Activated CD4-positive, alpha-beta T cell treated with anti-CD3 and anti-CD28 coated beads for 24 hours (primary cell): ENCODE measurements around the gene UTP3.
"Not testable (repeated sequence)": the region's sequence is repeated elsewhere in the genome, so short reads cannot be mapped to it uniquely, and the experiment has no call there.

Experiments used
- DNase-seq, 2 donors: peaks; one replicate each; pipeline ENCODE4 v3.0.0-alpha.2; 2020; ENCODE audit warnings: low read depth in 2 of 2

UTP3 gene, protein sequence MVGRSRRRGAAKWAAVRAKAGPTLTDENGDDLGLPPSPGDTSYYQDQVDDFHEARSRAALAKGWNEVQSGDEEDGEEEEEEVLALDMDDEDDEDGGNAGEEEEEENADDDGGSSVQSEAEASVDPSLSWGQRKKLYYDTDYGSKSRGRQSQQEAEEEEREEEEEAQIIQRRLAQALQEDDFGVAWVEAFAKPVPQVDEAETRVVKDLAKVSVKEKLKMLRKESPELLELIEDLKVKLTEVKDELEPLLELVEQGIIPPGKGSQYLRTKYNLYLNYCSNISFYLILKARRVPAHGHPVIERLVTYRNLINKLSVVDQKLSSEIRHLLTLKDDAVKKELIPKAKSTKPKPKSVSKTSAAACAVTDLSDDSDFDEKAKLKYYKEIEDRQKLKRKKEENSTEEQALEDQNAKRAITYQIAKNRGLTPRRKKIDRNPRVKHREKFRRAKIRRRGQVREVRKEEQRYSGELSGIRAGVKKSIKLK

DNA sequence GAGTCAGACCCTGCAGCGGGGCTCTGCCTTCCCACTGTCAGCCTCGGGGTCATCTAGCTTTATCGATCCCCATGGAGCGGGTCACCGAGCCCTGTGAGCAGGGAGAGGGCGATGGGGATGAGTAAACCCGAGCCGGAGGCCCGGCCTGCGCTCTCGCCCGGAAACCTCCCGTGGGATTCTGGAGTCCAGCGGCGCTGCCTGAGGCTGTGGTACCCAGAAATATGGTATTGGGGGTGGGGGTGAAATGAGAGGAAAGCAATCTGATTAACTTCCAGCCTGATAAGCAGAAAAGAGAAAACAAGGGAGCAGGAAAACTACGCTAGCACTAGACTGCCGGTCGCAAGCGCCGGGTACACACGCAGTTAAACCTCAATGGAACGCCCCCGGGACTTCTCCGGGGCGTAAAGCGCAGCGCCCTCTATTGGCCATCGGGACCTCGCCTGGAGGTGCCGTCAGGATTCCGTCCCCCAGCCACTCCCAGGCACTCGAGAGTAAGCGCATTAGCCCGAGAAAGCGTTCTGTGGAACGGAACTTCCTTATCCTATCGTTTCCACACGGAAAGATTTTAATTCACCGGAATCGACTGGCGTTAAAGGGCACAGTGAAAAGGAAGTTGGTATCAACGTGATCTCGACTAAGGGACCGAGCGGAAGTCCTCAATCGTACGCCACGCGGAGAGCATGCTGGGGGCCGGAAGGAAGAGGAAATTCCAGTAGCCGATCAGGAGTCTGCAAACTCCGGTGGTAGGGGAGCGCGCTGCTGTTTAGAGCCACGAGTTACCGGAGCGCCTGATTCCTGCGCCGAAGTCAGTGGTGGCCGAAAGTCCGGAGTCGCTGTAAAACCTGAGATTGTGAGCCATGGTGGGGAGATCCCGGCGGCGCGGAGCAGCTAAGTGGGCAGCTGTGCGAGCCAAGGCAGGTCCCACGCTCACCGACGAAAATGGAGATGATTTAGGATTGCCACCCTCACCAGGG is at the start of gene UTP3:
TSS of gene UTP3 (plus strand) at position 712 of the 974 bp plus-strand sequence. CDS start at position 858, 146 bp downstream.
- peak; percentile 92 to 95 for DNase-seq

DNA sequence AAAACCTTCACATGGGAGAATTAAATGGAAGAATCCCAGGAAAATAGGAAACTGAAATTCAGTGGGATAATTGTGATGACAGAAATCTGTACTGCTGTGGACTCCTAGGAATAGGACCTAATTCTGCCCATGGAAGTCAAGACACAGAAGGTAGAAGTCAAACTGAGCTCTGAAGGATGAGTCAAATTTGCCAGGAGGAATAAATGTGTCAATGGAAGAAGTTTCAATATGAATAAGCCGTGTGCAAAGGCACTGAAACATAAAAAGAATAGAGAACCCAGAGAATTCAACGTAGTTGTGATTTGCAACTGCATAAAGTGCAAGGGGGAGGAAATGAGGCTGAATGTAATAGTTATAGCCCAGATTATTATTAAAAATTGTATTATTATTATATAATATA is 48.1 kb upstream of the UTP3 start:
- no peak for DNase-seq

DNA sequence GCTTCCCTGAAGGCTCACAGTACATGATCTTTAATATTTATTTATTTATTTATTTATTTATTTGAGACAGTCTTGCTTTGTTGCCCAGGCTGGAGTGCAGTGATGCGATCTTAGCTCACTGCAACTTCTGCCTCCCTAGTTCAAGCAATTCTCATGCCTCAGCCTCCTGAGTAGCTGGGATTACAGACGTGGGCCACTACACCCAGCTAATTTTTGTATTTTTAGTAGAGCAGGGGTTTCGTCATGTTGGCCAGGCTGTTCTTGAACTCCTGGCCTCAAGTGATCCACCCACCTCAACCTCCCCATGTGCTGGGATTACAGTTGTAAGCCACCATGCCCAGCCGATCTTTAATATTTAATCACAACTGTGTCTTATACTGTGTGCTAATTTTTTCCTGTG is 37.6 kb upstream of the UTP3 start:
- not testable (repeated sequence) for DNase-seq

DNA sequence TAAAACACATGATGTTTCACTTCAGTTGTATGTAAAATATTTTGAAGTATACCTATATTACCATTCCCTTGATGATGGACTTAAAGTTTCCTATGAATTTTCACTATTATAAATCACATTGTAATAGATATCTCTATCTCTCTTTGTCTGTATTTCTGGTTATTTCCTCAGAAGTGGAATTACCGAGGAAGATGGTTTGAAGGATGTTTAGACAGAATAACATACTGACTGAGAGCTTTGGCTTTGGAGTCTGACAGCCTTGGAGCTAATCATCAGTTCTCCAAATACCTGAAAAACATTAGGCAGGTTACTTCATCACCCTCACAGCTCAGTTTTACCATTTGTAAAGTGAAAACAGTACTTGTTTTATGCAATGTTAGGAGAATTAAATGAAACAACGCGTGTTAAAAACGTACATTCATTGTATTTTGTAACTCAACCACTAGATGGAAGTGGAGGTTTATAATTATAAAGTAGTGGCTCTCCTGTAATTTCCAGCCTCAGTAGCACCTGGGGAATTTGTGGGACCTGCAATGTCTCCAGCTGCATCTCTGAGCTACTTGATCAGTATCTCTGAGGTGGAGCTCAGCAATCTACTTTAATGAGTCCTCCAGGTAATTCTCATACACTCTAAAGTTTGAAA is 36.3 kb upstream of the UTP3 start:
- DNase-seq: no peak

DNA sequence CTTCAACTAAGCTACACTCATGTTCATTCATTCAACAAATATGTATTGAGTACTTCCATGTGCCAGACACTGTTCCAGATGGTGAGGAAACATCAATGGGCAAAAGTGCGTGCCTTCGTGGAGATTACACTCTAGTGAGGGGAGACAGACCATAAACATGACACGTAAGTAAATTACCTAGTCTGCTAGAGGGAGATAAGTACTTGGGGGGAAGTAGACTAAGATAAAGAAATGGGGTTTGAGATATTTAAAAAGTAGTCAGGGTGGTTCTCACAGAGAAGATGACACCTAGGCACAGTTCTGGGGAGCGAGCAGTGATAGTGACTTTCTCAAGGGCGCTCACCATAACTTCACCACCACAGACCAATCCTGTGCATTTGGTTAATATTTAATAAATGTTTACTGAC is 33.7 kb upstream of the UTP3 start:
- no peak for DNase-seq

DNA sequence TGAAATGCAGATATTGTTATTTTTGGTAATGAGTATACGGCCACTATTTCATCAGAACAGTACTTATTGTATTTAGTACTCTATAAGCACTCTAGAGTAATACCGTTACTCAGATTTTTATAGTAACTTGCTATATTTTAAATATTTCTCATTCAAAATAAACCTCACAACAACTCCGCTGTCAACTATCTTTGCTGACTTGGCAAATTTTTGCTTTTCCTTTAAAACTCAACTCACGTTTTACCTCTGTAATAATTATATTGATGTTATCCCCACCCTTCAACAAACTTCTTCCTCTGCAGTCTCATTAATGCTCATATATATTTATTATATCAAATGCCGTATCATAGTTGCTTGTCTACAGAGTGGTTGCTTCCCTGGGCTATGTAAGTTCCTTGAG is 31.0 kb upstream of the UTP3 start:
- DNase-seq: no peak

DNA sequence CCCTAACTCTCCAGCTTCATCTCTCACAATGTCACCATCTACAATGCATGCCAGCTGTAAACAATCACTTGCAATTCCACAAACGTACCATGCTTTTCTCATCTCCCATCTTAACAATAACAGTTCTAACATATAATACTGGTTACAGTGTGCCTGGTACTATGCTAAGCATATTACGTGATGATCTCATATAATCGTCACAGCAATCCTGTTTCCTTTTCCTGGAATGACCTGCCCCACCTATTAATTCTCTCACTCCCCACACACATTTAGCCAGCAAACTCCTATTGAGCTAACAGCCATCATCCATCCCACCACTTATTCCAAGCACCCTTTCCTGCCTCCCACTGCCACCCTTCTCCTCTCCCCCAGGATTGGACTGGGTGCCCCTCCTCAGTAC is 29.9 kb upstream of the UTP3 start:
- DNase-seq: no peak

DNA sequence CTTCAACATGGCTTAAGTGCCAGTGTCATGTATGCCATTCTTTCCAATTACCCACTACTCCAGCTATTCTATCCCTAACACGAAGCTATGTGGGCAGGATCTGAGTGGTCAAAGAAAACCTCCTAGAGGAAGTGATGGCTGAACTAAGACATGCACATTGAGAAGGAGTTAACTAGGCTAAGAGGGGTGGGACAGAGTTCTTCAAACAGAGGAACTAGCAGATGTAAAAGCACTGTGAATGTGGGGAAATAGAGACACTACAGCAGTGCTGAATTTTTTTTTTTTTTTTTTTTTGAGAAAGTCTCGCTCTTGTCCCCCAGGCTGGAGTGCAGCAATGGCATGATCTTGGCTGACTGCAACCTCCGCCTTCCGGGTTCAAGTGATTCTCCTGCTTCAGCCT is 28.2 kb upstream of the UTP3 start:
- DNase-seq: no peak

DNA sequence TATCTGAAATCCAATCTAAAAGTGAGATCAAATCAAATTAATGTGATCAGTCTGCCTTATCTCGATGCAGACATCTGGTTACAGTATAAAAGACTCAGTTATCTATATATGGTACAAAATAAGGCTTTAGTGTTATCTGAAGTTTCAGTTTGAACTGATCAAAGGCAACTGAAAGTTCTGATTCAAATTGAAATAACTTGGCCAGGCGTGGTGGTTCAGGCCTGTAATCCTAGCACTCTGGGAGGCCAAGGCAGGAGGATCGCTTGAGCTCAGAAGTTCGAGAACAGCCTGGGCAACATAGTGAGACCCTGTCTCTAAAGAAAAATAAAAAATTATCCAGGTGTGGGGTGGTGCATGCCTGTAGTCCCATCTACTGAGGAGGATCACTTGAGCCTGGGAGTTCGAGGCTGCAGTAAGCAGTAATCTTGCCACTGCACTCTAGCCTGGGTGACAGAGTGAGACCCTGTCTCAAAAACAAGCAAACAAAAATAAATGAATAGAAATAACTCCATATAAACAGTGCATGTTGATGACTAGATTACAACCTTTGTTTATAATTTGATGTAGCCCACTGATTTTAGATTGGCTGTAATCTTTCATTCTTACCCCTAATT is 26.9 kb upstream of the UTP3 start:
- DNase-seq: not testable (repeated sequence)

DNA sequence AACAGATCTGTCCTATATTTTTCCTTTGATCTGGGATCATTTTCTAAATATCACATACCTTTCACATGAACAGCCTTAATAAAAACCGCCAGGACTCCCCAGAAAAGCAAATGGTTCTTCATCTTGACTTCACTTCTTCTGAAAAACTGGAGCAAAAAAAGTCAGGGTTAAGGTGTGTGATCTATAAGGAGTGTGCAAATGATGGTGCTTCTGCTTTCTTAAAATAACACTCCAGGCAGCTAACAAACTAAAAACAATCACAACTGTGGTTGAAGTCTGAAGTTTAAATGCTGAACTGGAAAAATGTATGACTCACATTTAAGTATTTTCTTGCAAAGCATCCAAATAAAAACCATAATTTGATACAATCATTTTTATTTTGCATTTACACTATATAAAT is 22.0 kb upstream of the UTP3 start, which contains the start of gene JCHAIN:
TSS of gene JCHAIN (minus strand) at position 140 of the 400 bp plus-strand sequence. CDS start at position 122, 18 bp downstream.
- DNase-seq: no peak

DNA sequence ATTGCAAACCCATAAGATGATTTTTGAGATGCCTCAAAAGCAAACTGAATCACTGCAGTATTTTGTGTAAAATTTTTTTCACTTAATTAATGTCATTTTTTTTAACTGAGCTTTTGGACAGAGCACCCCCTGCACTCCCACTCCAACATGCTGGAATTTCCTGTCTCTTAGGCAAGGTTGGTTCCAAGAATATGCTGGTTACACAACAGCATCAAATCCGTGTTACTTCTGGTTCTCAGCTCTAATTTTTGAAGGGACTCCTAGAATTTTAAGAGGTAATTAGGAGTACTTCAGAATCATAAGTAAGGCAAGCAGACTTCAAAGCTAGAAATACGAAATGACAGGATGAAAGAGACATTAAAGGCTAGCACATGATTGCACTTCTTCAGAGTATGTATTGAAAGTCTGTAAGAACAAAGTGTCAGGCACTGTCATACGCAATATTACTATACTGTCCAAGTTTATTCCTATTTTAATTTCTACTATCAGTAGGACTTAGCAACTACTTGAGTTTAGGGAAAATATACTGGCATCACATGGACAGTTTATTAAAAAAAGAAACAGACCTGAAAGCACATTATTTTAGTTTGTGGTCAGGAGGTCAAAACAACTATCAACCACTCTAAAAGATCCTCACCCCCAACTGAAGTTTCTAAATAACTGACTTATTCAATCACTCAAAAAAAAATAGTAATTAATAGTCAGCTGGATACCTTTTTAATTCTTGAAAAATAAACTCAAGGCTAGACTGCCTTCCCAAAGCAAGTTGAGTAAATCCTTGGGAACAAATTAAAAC is 20.4 kb upstream of the UTP3 start:
- DNase-seq: no peak

DNA sequence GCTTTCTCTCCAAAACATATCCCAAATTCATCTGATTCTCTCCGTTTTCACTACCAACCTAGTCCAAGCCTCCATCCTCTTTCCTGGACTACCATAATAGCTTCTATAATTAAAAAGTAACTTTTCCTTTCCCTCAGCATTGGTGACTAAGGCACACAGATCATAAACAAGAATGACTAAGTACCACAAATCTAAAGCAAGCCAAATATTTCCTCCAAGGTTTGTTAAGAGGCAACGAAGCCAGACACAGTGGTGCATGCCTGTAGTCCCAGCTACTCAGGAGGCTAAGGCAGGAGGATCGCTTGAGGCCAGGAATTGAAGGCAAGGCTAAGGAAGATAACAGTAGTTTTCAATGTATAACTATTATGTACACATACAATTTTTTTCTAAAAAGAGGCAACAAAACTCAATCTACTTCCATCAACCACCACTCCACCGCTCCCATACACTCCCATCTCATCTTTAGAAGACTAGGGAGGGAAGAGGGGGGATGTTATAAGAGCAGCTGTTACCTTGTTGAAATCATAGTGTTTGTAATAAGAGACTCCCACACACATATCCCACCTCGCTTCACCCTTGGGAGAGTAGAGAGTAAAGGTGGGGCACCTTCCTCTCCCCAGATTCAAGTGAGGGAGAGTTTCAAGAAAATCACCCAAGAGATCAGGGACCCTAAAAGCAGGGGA is 17.9 kb upstream of the UTP3 start:
- no peak for DNase-seq

DNA sequence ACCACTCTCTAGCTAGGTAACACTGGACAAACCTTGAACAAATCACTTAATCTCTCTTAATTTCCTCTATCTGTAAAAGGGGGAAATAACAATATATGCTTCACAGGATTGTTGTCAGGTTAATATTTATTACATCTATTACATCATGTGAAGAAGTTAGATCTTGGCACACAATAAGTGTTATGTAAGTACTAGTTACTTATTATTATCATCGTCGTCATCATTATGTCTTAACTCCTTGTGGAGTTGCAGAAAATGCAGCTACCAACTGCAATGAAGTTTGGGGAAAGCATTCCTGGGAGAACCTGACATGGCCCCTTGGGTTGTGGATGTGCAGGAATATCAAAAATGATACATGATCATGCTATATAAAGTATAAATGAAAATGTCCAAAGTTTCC is 17.2 kb upstream of the UTP3 start:
- no peak for DNase-seq

DNA sequence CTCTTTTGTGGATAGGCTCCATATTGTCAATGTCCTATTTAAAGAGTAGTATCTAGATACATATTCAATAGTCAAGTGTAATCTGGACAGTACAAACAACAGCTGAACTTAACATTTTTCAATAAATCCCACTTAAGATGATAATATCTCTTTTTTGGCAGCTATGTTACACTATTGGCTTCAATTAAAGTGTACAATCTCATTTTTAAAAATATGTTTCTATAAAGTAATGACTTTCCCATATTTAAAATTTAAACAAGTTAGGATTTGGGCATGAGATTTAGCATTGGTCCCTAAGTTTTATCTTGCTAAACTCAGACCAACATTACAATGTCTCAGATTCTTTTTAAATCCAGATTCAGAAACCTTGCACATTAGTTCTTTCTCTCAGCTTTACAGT is 14.1 kb upstream of the UTP3 start:
- no peak for DNase-seq

DNA sequence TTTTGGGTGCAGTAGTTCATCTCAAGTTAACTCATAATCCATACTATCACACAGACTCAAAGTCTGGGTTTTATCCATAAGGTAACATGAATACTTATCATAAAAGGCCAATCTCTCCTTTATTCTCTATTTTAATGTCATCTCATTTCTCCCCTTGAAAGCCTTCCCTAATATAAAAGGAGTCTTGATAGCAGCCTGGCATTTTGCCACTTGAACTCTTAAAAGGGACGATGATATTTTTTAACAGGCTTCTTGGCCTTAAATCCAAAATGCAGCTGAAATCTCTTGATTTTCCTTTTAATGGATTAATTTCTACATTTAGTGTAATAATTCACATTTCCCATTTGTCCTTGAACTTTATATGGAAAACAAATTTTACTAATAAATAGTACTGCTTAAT is 13.6 kb upstream of the UTP3 start:
- no peak for DNase-seq

DNA sequence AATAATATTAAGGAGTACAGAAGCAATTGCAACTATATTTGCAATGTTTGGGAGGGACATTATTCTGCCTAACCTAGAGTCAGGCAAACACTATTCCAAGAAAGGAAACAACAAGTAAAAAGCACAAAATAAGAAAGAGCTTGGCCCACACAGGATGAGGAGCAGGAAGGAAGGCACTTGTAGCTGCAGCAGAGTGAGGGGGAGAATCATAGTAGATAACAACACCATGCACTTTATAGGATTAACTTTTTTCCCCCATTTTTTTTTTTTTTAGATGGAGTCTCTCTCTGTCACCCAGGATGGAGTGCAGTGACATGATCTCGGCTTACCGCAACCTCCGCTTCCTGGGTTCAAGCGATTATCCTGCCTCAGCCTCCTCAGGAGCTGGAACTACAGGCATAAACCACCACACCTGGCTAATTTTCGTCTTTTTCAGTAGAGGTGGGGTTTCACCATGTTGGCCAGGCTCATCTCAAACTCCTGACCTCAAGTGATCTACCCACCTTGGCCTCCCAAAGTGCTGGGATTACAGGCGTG is 11.7 kb upstream of the UTP3 start:
- DNase-seq: no peak

DNA sequence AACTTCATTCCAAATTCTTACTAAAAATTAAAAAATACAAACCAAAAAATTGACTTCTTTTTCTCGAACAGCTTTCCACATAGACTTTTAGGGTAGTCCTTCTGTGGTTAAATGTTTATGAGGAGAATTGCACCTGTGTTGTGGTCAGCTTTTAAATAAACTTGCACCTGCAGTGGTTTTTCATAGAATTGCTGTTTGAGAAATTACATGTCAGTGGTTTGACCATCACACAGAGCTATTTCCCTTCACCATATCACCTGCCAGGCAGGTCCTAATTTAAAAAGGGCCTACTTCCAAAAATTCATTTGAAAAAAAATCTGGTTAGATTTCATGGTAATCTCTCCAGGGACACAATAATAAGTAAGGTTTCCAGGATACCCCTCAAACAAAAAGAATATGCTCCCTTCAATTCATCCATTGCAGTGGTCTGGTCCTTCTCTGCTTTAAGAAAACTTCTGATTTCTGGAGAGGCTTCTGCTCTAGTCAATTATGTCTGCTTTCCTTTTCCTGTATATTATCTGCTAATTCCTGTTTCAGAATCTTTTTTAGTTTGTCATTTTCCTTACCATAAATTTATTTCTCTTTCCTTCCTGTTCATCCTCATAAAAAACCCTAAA is 9.8 kb upstream of the UTP3 start:
- DNase-seq: no peak

DNA sequence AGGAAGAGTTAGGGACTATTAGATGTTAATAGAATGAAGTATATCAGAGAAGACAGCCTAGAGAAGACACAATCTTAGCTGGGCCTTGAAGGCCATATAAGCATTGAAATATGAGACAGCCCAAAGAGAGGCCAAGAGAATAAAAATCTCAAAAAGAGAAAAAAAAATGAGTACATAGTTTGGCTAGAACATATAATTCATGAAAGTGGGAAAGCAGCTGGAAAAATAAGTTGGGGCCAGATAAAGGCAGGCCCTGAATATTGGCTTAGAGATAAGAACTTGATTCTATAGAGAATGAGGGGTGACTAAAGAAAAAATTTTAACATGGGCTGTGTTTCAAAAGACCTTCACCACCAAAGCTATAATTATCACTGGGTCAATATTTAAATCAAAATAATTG is 7.4 kb upstream of the UTP3 start:
- DNase-seq: no peak

DNA sequence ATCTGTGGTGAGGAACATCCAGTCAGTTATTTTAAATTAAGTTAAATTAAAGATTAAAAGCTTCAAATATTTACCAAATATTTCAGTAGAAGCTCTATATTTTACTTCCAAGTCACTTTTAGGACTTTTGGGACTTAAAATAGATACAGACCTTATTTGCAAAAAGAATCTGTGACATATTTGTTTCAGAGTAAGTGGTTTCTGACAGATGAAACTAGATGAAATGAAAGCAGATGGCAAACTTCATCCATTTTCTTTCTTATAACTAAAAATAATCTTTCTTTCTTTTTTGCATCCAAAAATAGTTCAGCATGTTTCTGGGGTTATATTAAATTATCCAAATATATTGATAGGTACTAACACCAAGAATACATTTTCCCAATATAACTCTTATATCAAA is 6.6 kb upstream of the UTP3 start:
- no peak for DNase-seq
